Tibial nerve (tissue), 4 donors: Measurements from ENCODE around the gene COL4A3. TPM values are rescaled to one million over a fixed set of nuclear protein-coding genes. Genes with fewer than 3 reads are reported as not detected.

Experiments
- DNase-seq, 2 donors: peaks; one replicate each; pipeline ENCODE4 v3.0.0-alpha.2; 2019; ENCODE audit warnings: low spot score in 2 of 2
- H3K27ac ChIP-seq, 4 donors: fragments of 200-600 bp; sonication (generic) in 3 of 4; one replicate each; pipeline ENCODE4 v1.5.1; 2017 to 2019; ENCODE audit warnings: mild to moderate bottlenecking in 1 of 4
- H3K27me3 ChIP-seq, 2 donors: fragments of 200-600 bp; sonication (generic) in 1 of 2; one replicate each; pipeline versions ENCODE4 v1.5.1 to v1.6.0; 2017 to 2019
- H3K36me3 ChIP-seq, 3 donors: fragments of 200-600 bp; sonication (generic); one replicate each; pipeline ENCODE4 v1.5.1; 2018 to 2019
- H3K4me1 ChIP-seq, 4 donors: fragments of 200-600 bp; sonication (generic) in 3 of 4; one replicate each; pipeline ENCODE4 v1.5.1; 2017 to 2019
- H3K4me3 ChIP-seq, 4 donors: fragments of 200-600 bp; sonication (generic) in 3 of 4; one replicate each; pipeline ENCODE4 v1.5.1; 2017 to 2019; ENCODE audit warnings: mild to moderate bottlenecking in 1 of 4, moderate library complexity in 1 of 4
- H3K9me3 ChIP-seq, 4 donors: fragments of 200-600 bp; sonication (generic) in 3 of 4; one replicate each; pipeline ENCODE4 v1.5.1; 2017 to 2019
- CTCF ChIP-seq, 5 experiments: fragments of 200-600 bp in 3 of 5; fragments of 450-650 bp in 2 of 5; sonication (generic) in 3 of 5; IDR thresholded peaks; one replicate each; pipeline ENCODE4 v1.5.1; 2016 to 2019; ENCODE audit warnings: antibody characterized with exemption in 5 of 5, mild to moderate bottlenecking in 3 of 5, moderate library complexity in 2 of 5
- EP300 ChIP-seq, 2 donors: sonication (generic); formaldehyde crosslinking; IDR thresholded peaks; one replicate each; pipeline ENCODE4 v1.6.1; 2017; ENCODE audit warnings: antibody characterized with exemption in 2 of 2, mild to moderate bottlenecking in 1 of 2
- POLR2A ChIP-seq, 2 donors: fragments of 450-650 bp; IDR thresholded peaks; one replicate each; pipeline ENCODE4 v1.6.1; 2017; ENCODE audit warnings: antibody characterized with exemption in 2 of 2, mild to moderate bottlenecking in 2 of 2, moderate library complexity in 2 of 2
- WGBS, 2 donors: methylation state at CpG; one replicate each; pipeline ENCODE4 v1.1.5; 2018; 5-methylcytosine and 5-hydroxymethylcytosine counted together
- total RNA-seq, 4 donors: library from RNA; depleted of rRNA; stranded (reverse); fragments of >200 nt; gene quantifications; one replicate each; pipeline ENCODE4 v1.1.0, GENCODE V29; 2016

COL4A3 gene
- total RNA-seq, 4 donors from 2014 or later: 3.9 to 8.6 (median 7.6) TPM

- no peak for DNase-seq
- Histone ChIP-seq H3K27ac (no peak overlapping the region), H3K4me3 (no peak overlapping the region), H3K9me3 (no peaks in the 10 kb centered on the region), H3K27me3 (no peaks in the 10 kb centered on the region), H3K4me1 (peaks cover 0 to 5% (median 0%) of the 10 kb centered on the region in 4 donors), H3K36me3 (no peaks in the 10 kb centered on the region)
- no peak for TF ChIP-seq EP300 (IDR thresholded peaks at IDR 0.05)
- TF ChIP-seq CTCF (IDR thresholded peaks at IDR 0.05): no peak
- TF ChIP-seq POLR2A (IDR thresholded peaks at IDR 0.05): no peak
- 90 to 91% methylated on average over 12 of the region's 12 CpGs for WGBS, 2 donors
These were observed 13.3 kb downstream of the COL4A3 start for GRCh38 chr2:227177592-227178336.

- no peak for DNase-seq
- H3K4me3 ChIP-seq: no peak overlapping the region
- H3K4me1 ChIP-seq: peaks cover 0 to 5% (median 0%) of the 10 kb centered on the region in 4 donors
- H3K36me3 ChIP-seq: no peaks in the 10 kb centered on the region
- no peak for TF ChIP-seq POLR2A (IDR thresholded peaks at IDR 0.05)
- TF ChIP-seq EP300 (IDR thresholded peaks at IDR 0.05): no peak
- no peak for TF ChIP-seq CTCF (IDR thresholded peaks at IDR 0.05)
- H3K9me3 ChIP-seq: no peaks in the 10 kb centered on the region
- 56 to 61% methylated on average over 11 of the region's 11 CpGs for WGBS, 2 donors
- no peaks in the 10 kb centered on the region for H3K27me3 ChIP-seq
- H3K27ac ChIP-seq: no peak overlapping the region
These were observed 15.7 kb downstream of the COL4A3 start for GRCh38 chr2:227179988-227180685.

- Histone ChIP-seq H3K27me3 (no peaks in the 10 kb centered on the region), H3K27ac (no peak overlapping the region), H3K4me1 (peaks cover 0 to 5% (median 0%) of the 10 kb centered on the region in 4 donors), H3K4me3 (no peak overlapping the region), H3K9me3 (no peaks in the 10 kb centered on the region), H3K36me3 (no peaks in the 10 kb centered on the region)
- 32 to 49% methylated on average over 3 of the region's 3 CpGs for WGBS, 2 donors
- no peak for TF ChIP-seq CTCF (IDR thresholded peaks at IDR 0.05)
- TF ChIP-seq EP300 (IDR thresholded peaks at IDR 0.05): no peak
- no peak for TF ChIP-seq POLR2A (IDR thresholded peaks at IDR 0.05)
- no peak for DNase-seq
These were observed 16.3 kb downstream of the COL4A3 start for GRCh38 chr2:227180770-227181169.

- Histone ChIP-seq H3K4me1 (peaks cover 0 to 5% (median 0%) of the 10 kb centered on the region in 4 donors), H3K27me3 (no peaks in the 10 kb centered on the region), H3K27ac (no peak overlapping the region), H3K4me3 (no peak overlapping the region), H3K36me3 (no peaks in the 10 kb centered on the region), H3K9me3 (no peaks in the 10 kb centered on the region)
- TF ChIP-seq EP300 (IDR thresholded peaks at IDR 0.05) (no peak), CTCF (IDR thresholded peaks at IDR 0.05) (no peak), POLR2A (IDR thresholded peaks at IDR 0.05) (no peak)
- no peak for DNase-seq
These were observed 18.3 kb downstream of the COL4A3 start for GRCh38 chr2:227182765-227183164.
